H9 (cell line): ENCODE measurements around the gene DGKB. TPM values are rescaled to one million over a fixed set of nuclear protein-coding genes. Genes with fewer than 3 reads are reported as not detected.
A peak's percentile ranks its signal among the peaks of the same experiment; 100 is the strongest.

ENCODE experiments used
- DNase-seq: peaks from one replicate; pipeline ENCODE4 v3.0.0-alpha.2; 2017
- H2AFZ ChIP-seq: one replicate; pipeline ENCODE4 v1.6.1; 2013; ENCODE audit warnings: mild to moderate bottlenecking, low read length, control low read depth, moderate library complexity
- H2AK5ac ChIP-seq: 2 replicates; pipeline ENCODE4 v1.6.1; 2013; ENCODE audit warnings: low read length, control low read depth, mixed read lengths; ENCODE audit not compliant: insufficient read length
- H2BK120ac ChIP-seq: one replicate; pipeline ENCODE4 v1.6.1; 2013; ENCODE audit warnings: low read depth, mild to moderate bottlenecking, low read length, control low read depth, inconsistent platforms; ENCODE audit not compliant: poor library complexity, severe bottlenecking
- H2BK12ac ChIP-seq: 2 replicates; pipeline ENCODE4 v1.6.1; 2013; ENCODE audit warnings: low read length, control low read depth, mixed read lengths, low read depth; ENCODE audit not compliant: insufficient read length
- H2BK15ac ChIP-seq: 2 replicates; pipeline ENCODE4 v1.6.1; 2013; ENCODE audit warnings: low read depth, low read length, control low read depth
- H2BK20ac ChIP-seq: one replicate; pipeline ENCODE4 v1.6.1; 2013; ENCODE audit warnings: low read depth, mild to moderate bottlenecking, low read length, control low read depth, inconsistent platforms; ENCODE audit not compliant: poor library complexity, severe bottlenecking
- H2BK5ac ChIP-seq: 2 replicates; pipeline ENCODE4 v1.6.1; 2013; ENCODE audit warnings: low read length, control low read depth, mixed read lengths; ENCODE audit not compliant: insufficient read length
- H3K14ac ChIP-seq: 2 replicates; pipeline ENCODE4 v1.6.1; 2013; ENCODE audit warnings: low read length, control low read depth; ENCODE audit not compliant: insufficient read depth
- H3K18ac ChIP-seq: 2 replicates; pipeline ENCODE4 v1.6.1; 2013; ENCODE audit warnings: low read depth, mild to moderate bottlenecking, mixed read lengths, low read length, control low read depth; ENCODE audit not compliant: insufficient read length
- H3K23ac ChIP-seq: 2 replicates; pipeline ENCODE4 v1.6.1; 2013; ENCODE audit warnings: low read length, control low read depth, mixed read lengths, low read depth; ENCODE audit not compliant: insufficient read length
- H3K23me2 ChIP-seq: 2 replicates; pipeline ENCODE4 v1.6.1; 2013; ENCODE audit warnings: low read depth, mild to moderate bottlenecking, mixed read lengths, low read length, control low read depth; ENCODE audit not compliant: insufficient read length, poor library complexity, severe bottlenecking
- H3K27ac ChIP-seq: 2 replicates; pipeline ENCODE4 v1.5.1; 2013; ENCODE audit warnings: low read length, control low read depth, mixed read lengths, low read depth; ENCODE audit not compliant: insufficient read length
- H3K27me3 ChIP-seq: 2 replicates; pipeline ENCODE4 v1.6.1; 2013; ENCODE audit warnings: low read length, control low read depth, inconsistent platforms; ENCODE audit not compliant: insufficient read depth
- H3K4ac ChIP-seq: 2 replicates; pipeline ENCODE4 v1.6.1; 2013; ENCODE audit warnings: low read depth, mild to moderate bottlenecking, control low read depth, inconsistent platforms, low read length, moderate library complexity
- H3K4me1 ChIP-seq: 2 replicates; pipeline ENCODE4 v1.6.1; 2013; ENCODE audit warnings: low read length, control low read depth, inconsistent platforms; ENCODE audit not compliant: insufficient read depth
- H3K4me2 ChIP-seq: 2 replicates; pipeline ENCODE4 v1.6.1; 2013; ENCODE audit warnings: low read length, control low read depth, mixed read lengths; ENCODE audit not compliant: insufficient read length, insufficient read depth
- H3K56ac ChIP-seq: 2 replicates; pipeline ENCODE4 v1.6.1; 2013; ENCODE audit warnings: low read depth, mild to moderate bottlenecking, mixed read lengths, low read length, control low read depth; ENCODE audit not compliant: insufficient read length
- H3K79me1 ChIP-seq: 2 replicates; pipeline ENCODE4 v1.6.1; 2013; ENCODE audit warnings: low read depth, mild to moderate bottlenecking, moderate library complexity, low read length, control low read depth, inconsistent platforms; ENCODE audit not compliant: insufficient read depth, poor library complexity, severe bottlenecking
- H3K79me2 ChIP-seq: 2 replicates; pipeline ENCODE4 v1.6.1; 2013; ENCODE audit warnings: low read length, control low read depth, inconsistent platforms; ENCODE audit not compliant: insufficient read depth
- H3K9ac ChIP-seq: 2 replicates; pipeline ENCODE4 v1.6.1; 2013; ENCODE audit warnings: low read length, control low read depth, mixed read lengths; ENCODE audit not compliant: insufficient read length; ENCODE audit errors: extremely low read depth
- H3K9me3 ChIP-seq: one replicate; pipeline ENCODE4 v1.6.1; 2013; ENCODE audit warnings: low read depth, low read length, inconsistent platforms; ENCODE audit not compliant: control insufficient read depth
- H3T11ph ChIP-seq: one replicate; pipeline ENCODE4 v1.6.1; 2013; ENCODE audit warnings: mild to moderate bottlenecking, low read length, control low read depth, inconsistent platforms
- H4K20me1 ChIP-seq: one replicate; pipeline ENCODE4 v1.6.1; 2013; ENCODE audit not compliant: control insufficient read depth, insufficient read length, insufficient read depth
- H4K5ac ChIP-seq: 2 replicates; pipeline ENCODE4 v1.6.1; 2013; ENCODE audit warnings: low read depth, mild to moderate bottlenecking, mixed read lengths, low read length, control low read depth; ENCODE audit not compliant: insufficient read length
- H4K8ac ChIP-seq: replicated peaks from 2 replicates; pipeline ENCODE4 v1.6.1; 2013; ENCODE audit warnings: low read length, control low read depth, mixed read lengths, low read depth; ENCODE audit not compliant: insufficient read length
- H4K91ac ChIP-seq: 2 replicates; pipeline ENCODE4 v1.6.1; 2013; ENCODE audit warnings: low read depth, mild to moderate bottlenecking, moderate library complexity, mixed read lengths, low read length, control low read depth; ENCODE audit not compliant: insufficient read length
- H3K27ac Mint-ChIP-seq, 3 experiments: 2 replicates in 2 of 3; 3 replicates in 1 of 3; pipeline ENCODE4 v1.8.0; 2020 to 2021; ENCODE audit warnings: mixed read lengths in 3 of 3, mild to moderate bottlenecking in 1 of 3, moderate library complexity in 1 of 3
- H3K27me3 Mint-ChIP-seq: 2 replicates; pipeline ENCODE4 v1.8.0; 2021; ENCODE audit warnings: low read depth, mild to moderate bottlenecking, moderate library complexity, mixed read lengths
- H3K36me3 Mint-ChIP-seq, 3 experiments: 2 replicates in 2 of 3; 3 replicates in 1 of 3; pipeline ENCODE4 v1.8.0; 2020 to 2021; ENCODE audit warnings: low read depth in 3 of 3, mixed read lengths in 3 of 3; ENCODE audit not compliant: insufficient read depth in 1 of 3
- H3K4me1 Mint-ChIP-seq, 2 experiments: 2 replicates each; pipeline ENCODE4 v1.8.0; 2020; ENCODE audit warnings: mixed read lengths in 2 of 2
- H3K4me3 Mint-ChIP-seq, 2 experiments: 2 replicates in 1 of 2; 3 replicates in 1 of 2; pipeline ENCODE4 v1.8.0; 2020 to 2021; ENCODE audit warnings: mild to moderate bottlenecking in 2 of 2, mixed read lengths in 2 of 2, moderate library complexity in 1 of 2
- H3K9me3 Mint-ChIP-seq, 2 experiments: 2 replicates in 1 of 2; 3 replicates in 1 of 2; pipeline ENCODE4 v1.8.0; 2020; ENCODE audit warnings: mild to moderate bottlenecking in 2 of 2, mixed read lengths in 2 of 2, moderate library complexity in 1 of 2
- WGBS: extraction: QIAGEN DNeasy Blood & Tissue Kit; methylation state at CpG from one replicate; pipeline ENCODE4 v1.1.7; 2013; ENCODE audit warnings: missing lambda C conversion rate, low lambda C conversion rate, mixed read lengths; ENCODE audit not compliant: insufficient read length; ENCODE audit errors: extremely low coverage; 5-methylcytosine and 5-hydroxymethylcytosine counted together
- total RNA-seq: library from RNA; stranded (reverse); gene quantifications from 2 replicates; pipeline ENCODE4 v1.2.1, GENCODE V29; 2021
- TF ChIP-seq, protein P1 (sequence below): fragments of 200-600 bp; sonication (generic); conservative IDR thresholded peaks from 3 replicates; pipeline ENCODE4 v1.8.0; 2021; ENCODE audit warnings: antibody characterized with exemption, mild to moderate bottlenecking

DGKB gene
- total RNA-seq, 1 experiment from 2014 or later, result 0.26 TPM

DNA sequence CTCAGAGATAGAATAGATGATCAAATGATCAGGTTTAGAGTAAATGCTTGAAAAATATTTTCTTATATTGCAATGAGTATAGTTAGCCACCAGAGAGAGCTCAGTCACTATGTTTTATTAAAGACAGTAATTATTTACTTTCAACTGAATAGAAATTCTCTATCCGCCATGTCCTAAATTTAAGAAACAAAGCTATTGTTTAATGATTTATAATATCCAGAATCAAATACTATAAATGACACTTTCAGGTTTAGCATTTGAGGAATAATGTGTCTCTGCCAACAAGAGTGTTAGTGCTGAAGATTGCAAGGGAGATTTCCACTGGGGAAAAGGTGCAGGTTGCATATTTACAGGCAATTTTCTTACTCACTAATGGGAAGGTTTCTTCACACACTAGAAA is 184.7 kb downstream of the DGKB start:
- H2AFZ ChIP-seq, result no peak overlapping the region
- peaks cover 5% of the 10 kb centered on the region; the same call in 1 of the 2 replicates for H3K4me1 ChIP-seq
- H3K23ac ChIP-seq, result no peak overlapping the region
- no CpG with 5 or more reads among the region's 1 CpG for WGBS
- DNase-seq, result no peak
- no peak overlapping the region for H3K9ac ChIP-seq
- H3K9me3 ChIP-seq, result no peaks in the 10 kb centered on the region
- H2BK12ac ChIP-seq, result no peak overlapping the region
- H2BK120ac ChIP-seq, result no peak overlapping the region
- no peak overlapping the region for H3K4ac ChIP-seq
- H3K4me2 ChIP-seq, result no peak overlapping the region
- no peak overlapping the region for H3K18ac ChIP-seq
- no peak overlapping the region for H3T11ph ChIP-seq
- Mint-ChIP-seq H3K36me3 (no peaks in the 10 kb centered on the region; a peak in 1 of 7 replicates), H3K27ac (no peak overlapping the region), H3K4me3 (no peak overlapping the region), H3K27me3 (no peaks in the 10 kb centered on the region), H3K4me1 (peaks cover 23 to 32% of the 10 kb centered on the region in 2 experiments), H3K9me3 (no peaks in the 10 kb centered on the region)
- no peak overlapping the region for H4K91ac ChIP-seq
- no peak overlapping the region for H2BK5ac ChIP-seq
- H3K23me2 ChIP-seq, result no peaks in the 10 kb centered on the region
- no peak overlapping the region for H2BK20ac ChIP-seq
- H4K5ac ChIP-seq, result no peak overlapping the region
- H3K79me1 ChIP-seq, result no peaks in the 10 kb centered on the region
- no peak overlapping the region for H3K56ac ChIP-seq
- TF ChIP-seq, protein P1, sequence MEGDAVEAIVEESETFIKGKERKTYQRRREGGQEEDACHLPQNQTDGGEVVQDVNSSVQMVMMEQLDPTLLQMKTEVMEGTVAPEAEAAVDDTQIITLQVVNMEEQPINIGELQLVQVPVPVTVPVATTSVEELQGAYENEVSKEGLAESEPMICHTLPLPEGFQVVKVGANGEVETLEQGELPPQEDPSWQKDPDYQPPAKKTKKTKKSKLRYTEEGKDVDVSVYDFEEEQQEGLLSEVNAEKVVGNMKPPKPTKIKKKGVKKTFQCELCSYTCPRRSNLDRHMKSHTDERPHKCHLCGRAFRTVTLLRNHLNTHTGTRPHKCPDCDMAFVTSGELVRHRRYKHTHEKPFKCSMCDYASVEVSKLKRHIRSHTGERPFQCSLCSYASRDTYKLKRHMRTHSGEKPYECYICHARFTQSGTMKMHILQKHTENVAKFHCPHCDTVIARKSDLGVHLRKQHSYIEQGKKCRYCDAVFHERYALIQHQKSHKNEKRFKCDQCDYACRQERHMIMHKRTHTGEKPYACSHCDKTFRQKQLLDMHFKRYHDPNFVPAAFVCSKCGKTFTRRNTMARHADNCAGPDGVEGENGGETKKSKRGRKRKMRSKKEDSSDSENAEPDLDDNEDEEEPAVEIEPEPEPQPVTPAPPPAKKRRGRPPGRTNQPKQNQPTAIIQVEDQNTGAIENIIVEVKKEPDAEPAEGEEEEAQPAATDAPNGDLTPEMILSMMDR, result peak; percentile 78
- no peak overlapping the region for H3K27ac ChIP-seq
- no peaks in the 10 kb centered on the region for H3K79me2 ChIP-seq
- H4K20me1 ChIP-seq, result no peaks in the 10 kb centered on the region
- no peaks in the 10 kb centered on the region for H3K27me3 ChIP-seq
- no peak overlapping the region for H4K8ac ChIP-seq
- H2AK5ac ChIP-seq, result no peak overlapping the region
- H2BK15ac ChIP-seq, result no peak overlapping the region
- no peak overlapping the region for H3K14ac ChIP-seq
